Ovary (tissue), 9 donors: ENCODE data around the gene FBXL2. TPM values are rescaled to one million over a fixed set of nuclear protein-coding genes. Genes with fewer than 3 reads are reported as not detected.
"Not testable (repeated sequence)": the region's sequence is repeated elsewhere in the genome, so short reads cannot be mapped to it uniquely, and the experiment has no call there.

Experiments used
- DNase-seq, 5 donors: peaks; one replicate each; pipeline ENCODE4 v3.0.0-alpha.2; 2019 to 2020
- H3K27ac ChIP-seq, 2 donors: fragments of 200-600 bp; one replicate each; pipeline versions ENCODE4 v1.5.1 to v1.8.0; 2019 to 2022
- H3K27me3 ChIP-seq: fragments of 200-600 bp; one replicate; pipeline ENCODE4 v1.8.0; 2022
- H3K36me3 ChIP-seq: fragments of 200-600 bp; sonication (generic); one replicate; pipeline ENCODE4 v1.5.1; 2019
- H3K4me1 ChIP-seq: one replicate; pipeline ENCODE4 v1.8.1; 2013; ENCODE audit warnings: mild to moderate bottlenecking, moderate library complexity; ENCODE audit not compliant: insufficient read depth
- H3K4me3 ChIP-seq: fragments of 200-600 bp; sonication (generic); one replicate; pipeline ENCODE4 v1.5.1; 2017
- H3K9me3 ChIP-seq, 2 donors: fragments of 200-600 bp in 1 of 2; sonication (generic) in 1 of 2; one replicate each; pipeline versions ENCODE4 v1.5.1 to v1.8.1; 2013 to 2019; ENCODE audit warnings: mild to moderate bottlenecking in 1 of 2, moderate library complexity in 1 of 2
- CTCF ChIP-seq, 3 donors: fragments of 450-650 bp in 2 of 3; fragments of 200-600 bp in 1 of 3; IDR thresholded peaks; one replicate each; pipeline versions ENCODE4 v1.5.1 to v1.8.0; 2016 to 2022; ENCODE audit warnings: antibody characterized with exemption in 3 of 3, mild to moderate bottlenecking in 1 of 3
- EP300 ChIP-seq: sonication (generic); formaldehyde crosslinking; IDR thresholded peaks from one replicate; pipeline ENCODE4 v1.6.1; 2017; ENCODE audit warnings: antibody characterized with exemption
- POLR2A ChIP-seq: fragments of 450-650 bp; IDR thresholded peaks from one replicate; pipeline ENCODE4 v1.6.1; 2017; ENCODE audit warnings: antibody characterized with exemption, mild to moderate bottlenecking, moderate library complexity
- WGBS, 3 donors: extraction: QIAGEN DNeasy Blood & Tissue Kit in 1 of 3; methylation state at CpG; one replicate each; pipeline versions ENCODE4 v1.1.5 to v1.1.7; 2013 to 2017; 5-methylcytosine and 5-hydroxymethylcytosine counted together
- intact Hi-C, 4 donors: fragments of 100-400 bp; cut with DNase I; formaldehyde crosslinking; loops; one replicate each; pipeline versions ENCODE4 v1.11.0 to v1.15.1; 2022 to 2023
- polyA plus RNA-seq, 2 donors: library from polyadenylated mRNA; stranded (reverse); fragments of 200-250 nt in 1 of 2; fragments of 350-450 nt in 1 of 2; fragmentation: Illumina TruSeq in 1 of 2; extraction: RNeasy Lipid Tissue Mini Kit (QIAGEN cat#74804) in 1 of 2; gene quantifications; one replicate each; pipeline ENCODE4 v1.2.3, GENCODE V29; 2013 to 2014
- small RNA-seq: library from RNA; depleted of rRNA; stranded (forward); fragments of <200 nt; gene quantifications from one replicate; pipeline ENCODE3, GENCODE V24; 2016
- total RNA-seq, 7 donors: library from RNA; depleted of rRNA in 2 of 7; stranded (reverse); fragments of >200 nt in 2 of 7; fragmentation: NEBNext Ultra II Directional in 3 of 7; extraction: Animal tissue kit (Norgen Biotek cat#: 25700) in 3 of 7; gene quantifications; one replicate each; pipeline versions ENCODE4 v1.1.0 to v1.2.4, GENCODE V29; 2016 to 2023
- donor health status: DM: no; HTN: no; CAD: no; lungs with moderate emphysema.
- donor health status: DM: no; HTN: no; CAD: no.
- donor health status: Bipolar disorder and iron deficiency.
- donor health status: DM: yes; HTN: yes; CAD: no.
- donor health status: DM: no; HTN: no; CAD: no.
- donor health status: DM: yes; HTN: yes; CAD: no.

The FBXL2 gene
- total and polyA plus RNA-seq, 9 donors: 4.6 to 19.3 (median 9.5) TPM

- DNase-seq: no peak
- Histone ChIP-seq H3K27me3 (no peaks in the 10 kb centered on the region), H3K36me3 (no peaks in the 10 kb centered on the region), H3K4me3 (no peak overlapping the region), H3K9me3 (no peaks in the 10 kb centered on the region), H3K27ac (no peak overlapping the region), H3K4me1 (peaks cover 2% of the 10 kb centered on the region)
- no peak for TF ChIP-seq EP300
- TF ChIP-seq POLR2A: no peak
- TF ChIP-seq CTCF (IDR thresholded peaks at IDR 0.05): no peak
- intact Hi-C loops: no loop called here
- 90 to 92% (median 91%) methylated on average over 7 of the region's 7 CpGs for WGBS, 3 donors
Observed at GRCh38 chr3:33428734-33429133, 151.5 kb downstream of the FBXL2 start.

GRCh38 chr3:33429306-33429705 lies 152.1 kb downstream of the FBXL2 start:
- intact Hi-C loops, H3K36me3 ChIP-seq, H3K27ac ChIP-seq, H3K4me3 ChIP-seq, H3K9me3 ChIP-seq, H3K27me3 ChIP-seq, H3K4me1 ChIP-seq, DNase-seq: not testable (repeated sequence)
- WGBS, 3 donors: 71 to 81% (median 74%) methylated on average over 2 of the region's 2 CpGs

GRCh38 chr3:33430061-33430460 lies 152.8 kb downstream of the FBXL2 start:
- H3K27ac ChIP-seq: no peak overlapping the region
- no peaks in the 10 kb centered on the region for H3K27me3 ChIP-seq
- H3K4me1 ChIP-seq: peaks cover 2% of the 10 kb centered on the region
- intact Hi-C loops: no loop called here
- H3K36me3 ChIP-seq: no peaks in the 10 kb centered on the region
- WGBS, 3 donors: 91 to 95% (median 93%) methylated on average over 1 of the region's 1 CpG
- no peaks in the 10 kb centered on the region for H3K9me3 ChIP-seq
- TF ChIP-seq EP300 (no peak), CTCF (IDR thresholded peaks at IDR 0.05) (no peak), POLR2A (no peak)
- DNase-seq: no peak
- no peak overlapping the region for H3K4me3 ChIP-seq

DNA sequence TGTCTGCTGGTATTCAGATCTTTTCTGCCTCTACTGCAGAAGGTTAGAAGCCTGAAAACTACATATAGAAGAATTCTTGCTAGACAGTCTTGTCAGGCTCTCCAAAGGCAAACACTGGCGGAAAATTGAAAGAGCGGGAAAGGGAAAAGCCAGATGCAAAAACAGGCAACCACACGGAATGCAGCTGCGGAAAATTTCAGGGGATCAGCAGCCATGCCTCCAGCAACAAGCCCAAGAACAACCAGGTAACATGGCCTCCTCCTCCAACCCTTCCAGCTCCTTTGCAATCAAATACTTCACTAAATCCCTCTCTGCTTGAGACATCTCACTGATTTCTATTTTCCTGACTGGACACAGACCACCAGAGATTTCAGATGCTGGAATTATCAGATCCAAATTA lies 153.3 kb downstream of the FBXL2 start:
- intact Hi-C loops: no loop called here

GRCh38 chr3:33433843-33434242 lies 156.6 kb downstream of the FBXL2 start:
- Histone ChIP-seq H3K4me3 (no peak overlapping the region), H3K27ac (no peak overlapping the region), H3K4me1 (peaks cover 8% of the 10 kb centered on the region), H3K36me3 (no peaks in the 10 kb centered on the region), H3K9me3 (no peaks in the 10 kb centered on the region), H3K27me3 (no peaks in the 10 kb centered on the region)
- intact Hi-C loops: no loop called here
- DNase-seq: no peak
- TF ChIP-seq CTCF (IDR thresholded peaks at IDR 0.05) (no peak), EP300 (no peak), POLR2A (no peak)
- 53 to 56% (median 55%) methylated on average over 2 of the region's 2 CpGs for WGBS, 3 donors

More for the DNA sequence above, 153.3 kb downstream of the FBXL2 start:
- no peak for DNase-seq
- H3K36me3 ChIP-seq: no peaks in the 10 kb centered on the region
- no peak overlapping the region for H3K4me3 ChIP-seq
- WGBS, 3 donors: 91 to 96% (median 95%) methylated on average over 4 of the region's 4 CpGs
- H3K4me1 ChIP-seq: peaks cover 4% of the 10 kb centered on the region
- no peak overlapping the region for H3K27ac ChIP-seq
- H3K27me3 ChIP-seq: no peaks in the 10 kb centered on the region
- TF ChIP-seq POLR2A (no peak), CTCF (IDR thresholded peaks at IDR 0.05) (no peak), EP300 (no peak)
- H3K9me3 ChIP-seq: no peaks in the 10 kb centered on the region

Small RNAs within 50 kb of the gene (small RNA-seq; reads per million reads assigned to genes)
- not detected for gene RNU7-110P

Other genes starting within 250 kb of the FBXL2 start
- 10 to 100 TPM; 30.8 to 65.5 (median 42.3) TPM for gene GLB1, start 180.3 kb upstream of the FBXL2 start, total RNA-seq
- gene GLB1, start 180.3 kb upstream of the FBXL2 start, polyA plus RNA-seq: 10 to 100 TPM; 23.4 to 99.9 TPM
- gene TMPPE, start 180.3 kb upstream of the FBXL2 start, total RNA-seq: 1 to 10 TPM; 2.1 to 6.4 (median 6.1) TPM
- gene TMPPE, start 180.3 kb upstream of the FBXL2 start, polyA plus RNA-seq: 1 to 10 TPM in 1 of 2 donors, under 1 TPM in 1; 0.56 to 1.0 TPM
- gene CRTAP, start 163.4 kb upstream of the FBXL2 start, total RNA-seq: 100 to 1,000 TPM; 130 to 343 (median 251) TPM
- gene CRTAP, start 163.4 kb upstream of the FBXL2 start, polyA plus RNA-seq: 100 to 1,000 TPM; 192 to 788 TPM
- 1 to 10 TPM in 5 of 7 donors, under 1 TPM in 2; 0.24 to 3.9 (median 1.4) TPM for gene SUSD5, start 58.6 kb upstream of the FBXL2 start, total RNA-seq
- gene SUSD5, start 58.6 kb upstream of the FBXL2 start, polyA plus RNA-seq: 10 to 100 TPM in 1 of 2 donors, 1 to 10 TPM in 1; 4.2 to 16.0 TPM
- gene UBP1, start 163.0 kb downstream of the FBXL2 start, total RNA-seq: 10 to 100 TPM; 37.9 to 58.6 (median 51.8) TPM
- gene UBP1, start 163.0 kb downstream of the FBXL2 start, polyA plus RNA-seq: 10 to 100 TPM; 28.2 to 62.7 TPM